Thymus (tissue), 11 donors: ENCODE measurements around the gene SPEF1. TPM values are rescaled to one million over a fixed set of nuclear protein-coding genes. Genes with fewer than 3 reads are reported as not detected.

ENCODE experiments used
- DNase-seq, 9 donors: peaks; one replicate each; pipeline ENCODE4 v3.0.0-alpha.2; 2013; ENCODE audit warnings: low spot score in 9 of 9, low read depth in 6 of 9, missing footprints in 1 of 9
- H3K27ac ChIP-seq, 2 donors: one replicate each; pipeline ENCODE4 v1.5.1; 2013; ENCODE audit warnings: control low read depth in 1 of 2, low read depth in 1 of 2, low read length in 1 of 2, mild to moderate bottlenecking in 1 of 2, moderate library complexity in 1 of 2
- H3K27me3 ChIP-seq, 2 donors: one replicate each; pipeline ENCODE4 v1.5.1; 2013; ENCODE audit warnings: low read length in 1 of 2; ENCODE audit not compliant: control insufficient read depth in 2 of 2, insufficient read depth in 1 of 2
- H3K36me3 ChIP-seq, 2 donors: one replicate each; pipeline ENCODE4 v1.5.1; 2013; ENCODE audit warnings: low read length in 1 of 2, mild to moderate bottlenecking in 1 of 2, moderate library complexity in 1 of 2; ENCODE audit not compliant: control insufficient read depth in 2 of 2, insufficient read depth in 2 of 2
- H3K4me1 ChIP-seq, 2 donors: one replicate each; pipeline ENCODE4 v1.5.1; 2013; ENCODE audit warnings: low read length in 2 of 2; ENCODE audit not compliant: control insufficient read depth in 2 of 2, insufficient read depth in 2 of 2
- H3K4me3 ChIP-seq, 2 donors: one replicate each; pipeline ENCODE4 v1.5.1; 2013; ENCODE audit warnings: low read length in 2 of 2, control low read depth in 1 of 2, mild to moderate bottlenecking in 1 of 2
- H3K9me3 ChIP-seq, 2 donors: one replicate each; pipeline ENCODE4 v1.5.1; 2013; ENCODE audit warnings: low read length in 1 of 2, mild to moderate bottlenecking in 1 of 2; ENCODE audit not compliant: control insufficient read depth in 2 of 2, insufficient read depth in 1 of 2
- WGBS: extraction: QIAGEN DNeasy Blood & Tissue Kit; methylation state at CpG from one replicate; pipeline ENCODE4 v1.1.7; 2013; 5-methylcytosine and 5-hydroxymethylcytosine counted together
- polyA plus RNA-seq: library from polyadenylated mRNA; stranded (reverse); fragments of 200-250 nt; gene quantifications from one replicate; pipeline ENCODE4 v1.2.3, GENCODE V29; 2013
- total RNA-seq: library from RNA; stranded (reverse); fragments of 120-200 nt; gene quantifications from one replicate; pipeline ENCODE4 v1.2.4, GENCODE V29; 2013
- donor health status: healthy.

Gene SPEF1
- total and polyA plus RNA-seq, 2 donors, result 0.05 to 0.16 TPM

DNA sequence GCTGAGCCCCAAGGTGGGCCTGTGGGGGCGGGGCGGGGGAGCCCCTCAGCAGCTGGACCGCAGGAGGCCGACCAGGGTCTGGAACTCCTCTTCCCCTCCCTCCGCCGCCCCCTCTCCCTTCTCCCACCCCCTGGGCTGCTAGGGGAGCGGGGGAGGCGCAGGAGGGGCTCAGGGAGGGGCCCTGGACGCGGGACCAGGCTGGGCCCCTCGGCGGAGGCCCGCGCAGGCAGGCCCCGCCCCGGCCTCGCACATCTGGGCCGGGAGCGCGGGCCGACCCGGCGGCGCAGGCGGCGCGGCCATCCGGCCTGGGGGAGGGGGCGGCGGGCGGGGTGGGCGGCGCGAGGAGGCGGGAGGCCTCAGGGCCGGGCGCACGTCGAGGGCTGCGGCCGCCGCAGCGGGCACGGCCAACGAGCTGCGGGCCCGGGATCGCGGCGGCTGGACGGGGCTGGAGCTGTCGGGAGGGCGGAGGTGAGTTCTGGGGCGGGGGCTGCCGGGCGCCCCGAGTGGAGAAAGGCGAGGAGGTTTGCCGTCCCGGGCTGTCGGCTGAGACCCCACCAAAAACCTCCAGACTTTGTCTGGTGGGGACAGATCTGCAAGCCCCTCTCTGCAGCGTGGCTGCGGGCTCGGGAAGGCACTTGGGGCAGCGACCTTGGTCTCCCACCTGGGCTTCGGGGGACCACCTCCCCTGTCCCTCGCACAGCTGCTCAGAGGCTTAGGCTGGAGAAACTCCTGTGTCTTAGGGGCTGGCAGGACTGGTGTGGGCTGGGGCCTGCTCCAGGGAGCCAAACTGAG is 48.7 kb downstream of the SPEF1 start, which contains the start of gene HSPA12B:
TSS of gene HSPA12B (plus strand) at position 359 of the 792 bp plus-strand sequence. CDS start 5,990 bp downstream, outside the sequence.
- no peak within 1 kb of the TSS for H3K27ac ChIP-seq
- DNase-seq, result no peak
- peaks cover 20 to 48% of the 10 kb centered on the region in 2 donors for H3K27me3 ChIP-seq

DNA sequence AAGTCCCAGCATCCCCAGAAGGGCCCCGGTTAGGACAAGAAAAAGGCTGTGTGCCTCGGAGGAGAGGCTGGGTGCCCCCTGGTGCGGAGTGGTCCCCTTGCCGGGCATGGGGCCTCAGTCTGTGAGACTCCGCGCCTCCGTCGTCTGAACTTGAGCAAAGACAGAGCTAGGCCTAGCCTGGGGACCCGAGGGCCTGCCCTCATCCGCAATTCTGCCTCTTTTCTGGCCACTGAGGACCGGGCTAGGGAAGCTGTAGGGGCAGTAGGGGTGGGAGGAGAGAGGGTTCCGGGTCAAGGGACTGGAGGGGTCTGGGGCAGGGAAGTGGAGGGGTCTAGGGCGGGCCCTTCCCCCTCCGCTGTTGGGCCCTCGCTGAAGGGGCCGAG is 49.3 kb downstream of the SPEF1 start:
- H3K27me3 ChIP-seq, result peaks cover 20 to 50% of the 10 kb centered on the region in 2 donors
- H3K27ac ChIP-seq, result no peak overlapping the region
- 86% methylated on average over 16 of the region's 16 CpGs for WGBS
- H3K36me3 ChIP-seq, result no peaks in the 10 kb centered on the region
- H3K4me1 ChIP-seq, result peaks cover 0 to 15% of the 10 kb centered on the region in 2 donors
- no peaks in the 10 kb centered on the region for H3K9me3 ChIP-seq
- no peak for DNase-seq
- no peak overlapping the region for H3K4me3 ChIP-seq

More for the DNA sequence above, 48.7 kb downstream of the SPEF1 start, which contains the start of gene HSPA12B:
- Histone ChIP-seq H3K9me3 (no peaks in the 10 kb centered on the region), H3K36me3 (no peaks in the 10 kb centered on the region), H3K4me1 (peaks cover 0 to 15% of the 10 kb centered on the region in 2 donors), H3K4me3 (peak within 1 kb of the TSS; percentile 1 to 20)
- WGBS, result 15% methylated on average over 66 of the region's 67 CpGs

DNA sequence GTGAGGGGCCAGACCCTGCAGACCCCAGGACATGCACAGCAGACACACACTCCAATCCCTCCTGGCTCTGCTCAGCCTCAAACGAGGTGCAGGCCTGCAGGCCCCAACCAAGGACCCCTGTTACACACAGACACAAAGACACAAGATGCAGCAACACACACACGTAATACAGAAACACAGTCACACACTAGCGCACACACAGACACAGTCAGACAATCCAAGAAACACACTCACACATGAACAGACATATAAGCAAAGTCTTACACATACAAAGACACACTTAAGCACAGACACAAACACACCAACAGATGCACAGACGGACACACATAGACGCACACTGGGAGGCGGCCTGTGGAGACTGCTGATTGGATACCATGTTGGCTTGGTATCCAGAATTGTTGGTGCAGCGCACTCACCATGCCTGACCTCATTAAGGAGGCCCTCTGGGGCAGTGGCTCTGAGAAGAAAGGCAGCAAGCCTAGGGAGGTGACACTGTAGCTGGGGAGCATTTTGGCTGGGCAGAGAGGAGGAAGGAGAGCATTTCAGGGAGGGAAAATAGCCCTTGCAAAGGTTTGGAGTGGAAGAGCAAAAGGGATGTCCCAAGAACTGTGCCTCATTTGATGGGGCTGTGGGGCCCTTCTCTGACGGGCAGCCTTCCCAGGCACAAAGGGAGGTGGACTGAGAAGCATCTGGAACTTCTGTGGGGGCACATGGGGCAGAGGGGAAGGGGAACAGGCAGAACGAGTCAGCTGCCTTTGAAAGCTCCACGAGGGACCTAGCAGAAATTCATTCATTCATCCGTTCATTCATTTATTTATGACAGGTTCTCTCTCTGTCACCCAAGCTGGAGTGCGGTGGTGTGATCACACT is 50.2 kb downstream of the SPEF1 start:
- no peak overlapping the region for H3K27ac ChIP-seq
- H3K36me3 ChIP-seq, result no peaks in the 10 kb centered on the region
- no peak overlapping the region for H3K4me3 ChIP-seq
- WGBS, result 96% methylated on average over 12 of the region's 12 CpGs
- H3K9me3 ChIP-seq, result no peaks in the 10 kb centered on the region
- DNase-seq, result no peak
- peaks cover 0 to 15% of the 10 kb centered on the region in 2 donors for H3K4me1 ChIP-seq
- peaks cover 20 to 50% of the 10 kb centered on the region in 2 donors for H3K27me3 ChIP-seq

DNA sequence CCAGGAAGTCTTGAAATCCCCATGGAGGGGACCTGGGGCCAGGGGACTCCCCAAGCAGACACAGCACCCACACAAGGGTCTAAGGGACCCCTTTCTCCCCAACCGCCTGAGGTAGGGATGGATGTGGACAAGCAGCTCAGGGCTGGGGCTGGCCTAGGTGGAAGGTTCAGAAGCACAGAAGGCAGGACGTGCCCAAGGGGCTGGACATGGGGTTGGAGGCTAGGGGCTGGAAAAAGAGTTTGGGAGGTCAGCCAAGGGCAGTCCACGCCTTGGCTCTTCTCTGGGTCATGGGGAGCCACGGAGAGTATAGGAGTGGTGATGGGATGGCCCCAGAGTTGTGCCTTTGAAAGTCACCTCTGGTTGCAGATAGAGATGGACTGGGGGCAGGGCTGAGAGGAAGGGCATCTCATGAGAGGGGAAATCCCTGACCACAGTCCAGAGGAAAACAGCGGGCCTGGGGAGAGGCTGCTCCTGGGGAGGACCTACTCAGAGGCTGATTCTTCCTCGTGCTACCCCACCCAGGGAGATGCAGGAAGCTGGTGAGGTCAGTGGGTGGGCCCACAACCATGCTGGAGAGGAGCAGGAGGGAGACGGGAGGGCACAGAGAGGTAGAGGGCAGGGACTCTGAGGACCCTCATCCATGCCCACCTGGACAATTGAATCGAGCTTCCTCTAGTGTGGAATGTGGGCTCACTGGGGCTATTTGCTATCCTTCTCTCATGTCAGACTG is 51.3 kb downstream of the SPEF1 start:
- peaks cover 20 to 50% of the 10 kb centered on the region in 2 donors for H3K27me3 ChIP-seq
- no peak overlapping the region for H3K4me3 ChIP-seq
- H3K4me1 ChIP-seq, result peaks cover 0 to 15% of the 10 kb centered on the region in 2 donors
- WGBS, result 83% methylated on average over 8 of the region's 8 CpGs
- H3K27ac ChIP-seq, result no peak overlapping the region
- H3K9me3 ChIP-seq, result no peaks in the 10 kb centered on the region
- no peak for DNase-seq
- no peaks in the 10 kb centered on the region for H3K36me3 ChIP-seq

DNA sequence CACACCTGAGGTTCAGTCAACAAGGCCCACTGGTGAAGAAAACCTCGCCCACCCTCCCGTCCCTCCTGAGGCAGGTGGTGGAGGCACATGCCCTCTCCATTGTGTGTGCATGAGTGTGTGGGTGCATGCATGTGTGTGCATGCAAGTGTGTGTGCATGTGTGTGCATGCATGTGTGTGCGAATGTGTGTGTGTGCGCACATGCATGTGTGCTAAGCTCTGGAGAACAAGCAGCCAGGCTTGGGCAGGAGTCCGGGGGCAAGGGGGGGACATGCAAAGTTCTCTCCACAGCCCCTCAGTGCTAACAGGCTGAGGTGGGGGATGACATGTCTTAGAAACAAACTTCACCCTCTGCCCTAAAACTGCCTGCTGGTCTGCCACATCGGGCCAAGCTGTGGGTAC is 51.9 kb downstream of the SPEF1 start:
- no peak for DNase-seq
- H3K27me3 ChIP-seq, result peaks cover 20 to 50% of the 10 kb centered on the region in 2 donors
- H3K9me3 ChIP-seq, result no peaks in the 10 kb centered on the region
- 95% methylated on average over 6 of the region's 6 CpGs for WGBS
- no peak overlapping the region for H3K27ac ChIP-seq
- H3K4me3 ChIP-seq, result no peak overlapping the region
- peaks cover 0 to 15% of the 10 kb centered on the region in 2 donors for H3K4me1 ChIP-seq
- no peaks in the 10 kb centered on the region for H3K36me3 ChIP-seq

DNA sequence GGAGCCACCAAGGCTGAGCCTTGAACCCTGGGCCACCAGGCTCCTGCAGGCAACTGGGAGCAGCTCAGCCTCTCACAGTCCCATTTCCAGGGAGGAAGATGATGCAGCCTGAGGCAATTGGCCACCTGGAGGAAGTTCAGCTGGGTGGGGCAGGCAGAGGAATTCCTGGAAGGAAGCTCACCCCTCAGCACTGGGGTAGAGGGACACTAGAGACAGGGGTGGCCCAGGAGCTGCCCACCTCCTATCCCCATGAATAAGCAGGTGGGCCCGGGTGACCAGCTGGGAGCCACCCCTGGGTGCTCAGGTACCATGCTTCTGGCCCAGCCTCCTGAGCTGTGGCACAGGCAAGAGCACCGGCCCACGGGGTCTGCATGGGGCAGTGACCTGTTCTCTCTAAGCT is 52.4 kb downstream of the SPEF1 start:
- DNase-seq, result no peak
- H3K27me3 ChIP-seq, result peaks cover 18 to 49% of the 10 kb centered on the region in 2 donors
- no peaks in the 10 kb centered on the region for H3K36me3 ChIP-seq
- 94% methylated on average over 3 of the region's 3 CpGs for whole genome bisulfite sequencing
- no peak overlapping the region for H3K4me3 ChIP-seq
- H3K27ac ChIP-seq, result no peak overlapping the region
- no peaks in the 10 kb centered on the region for H3K9me3 ChIP-seq
- peaks cover 0 to 15% of the 10 kb centered on the region in 2 donors for H3K4me1 ChIP-seq

DNA sequence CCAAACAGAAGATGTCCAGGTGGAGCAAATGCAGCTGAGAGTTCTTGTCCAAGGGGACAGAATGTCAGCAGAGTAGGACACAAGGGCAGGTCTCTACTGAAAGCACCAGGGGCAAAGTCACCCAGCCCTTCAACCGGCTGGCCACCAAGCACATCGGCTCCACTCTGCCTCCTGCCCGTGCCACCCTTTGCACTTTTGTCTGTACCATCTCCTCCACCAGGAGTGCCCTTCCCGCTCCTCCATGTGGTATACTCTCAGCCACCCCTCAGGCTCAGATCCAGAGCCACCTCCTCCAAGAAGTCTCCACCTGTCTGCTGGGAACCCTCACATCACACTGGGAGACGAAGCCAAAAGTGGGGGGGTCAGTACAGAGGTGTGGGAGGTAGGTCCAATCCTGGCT is 52.9 kb downstream of the SPEF1 start:
- 94% methylated on average over 5 of the region's 5 CpGs for WGBS
- Histone ChIP-seq H3K36me3 (no peaks in the 10 kb centered on the region), H3K4me1 (peaks cover 0 to 15% of the 10 kb centered on the region in 2 donors), H3K4me3 (no peak overlapping the region), H3K27me3 (peaks cover 15 to 44% of the 10 kb centered on the region in 2 donors), H3K9me3 (no peaks in the 10 kb centered on the region), H3K27ac (no peak overlapping the region)
- DNase-seq, result no peak
